OCI-M1 (cell line): ENCODE results near the gene HPCA.

ENCODE experiments used
- DNase-seq: peaks from one replicate; lab custom pipeline; 2025; lab: John Stamatoyannopoulos, UW

Gene HPCA

GRCh38 chr1:32889731-32890278 is 3.5 kb downstream of the HPCA start:
- no peak for DNase-seq

GRCh38 chr1:32890516-32891240 is 4.4 kb downstream of the HPCA start:
- no peak for DNase-seq

GRCh38 chr1:32891241-32891570 is 4.9 kb downstream of the HPCA start:
- no peak for DNase-seq

- no peak for DNase-seq
These were observed 5.3 kb downstream of the HPCA start for GRCh38 chr1:32891630-32892029.

GRCh38 chr1:32892368-32893197 is 6.3 kb downstream of the HPCA start:
- DNase-seq, result no peak

GRCh38 chr1:32893198-32894018 is 7.1 kb downstream of the HPCA start:
- DNase-seq, result no peak

GRCh38 chr1:32894019-32894600 is 7.8 kb downstream of the HPCA start:
- no peak for DNase-seq

GRCh38 chr1:32894681-32895080 is 8.4 kb downstream of the HPCA start:
- DNase-seq, result no peak

- no peak for DNase-seq
These were observed 9.3 kb downstream of the HPCA start for GRCh38 chr1:32895325-32896215.

GRCh38 chr1:32896451-32896850 is 10.2 kb downstream of the HPCA start:
- DNase-seq, result no peak

GRCh38 chr1:32897082-32898049 is 11.1 kb downstream of the HPCA start:
- no peak for DNase-seq

- DNase-seq, result no peak
These were observed 11.8 kb downstream of the HPCA start for GRCh38 chr1:32898056-32898455.

GRCh38 chr1:32898958-32899357 is 12.7 kb downstream of the HPCA start:
- no peak for DNase-seq

GRCh38 chr1:32899586-32900296 is 13.4 kb downstream of the HPCA start:
- DNase-seq, result no peak

- DNase-seq, result no peak
These were observed 14.2 kb downstream of the HPCA start for GRCh38 chr1:32900371-32900955.

GRCh38 chr1:32900956-32901822 is 14.9 kb downstream of the HPCA start, which contains the start of gene TMEM54:
TSS of gene TMEM54 (minus strand) at chr1:32901389. CDS start at chr1:32901238, 151 bp downstream.
- no peak for DNase-seq

GRCh38 chr1:32901823-32902534 is 15.7 kb downstream of the HPCA start:
- DNase-seq, result no peak
